DOHH2 (cell line): ENCODE data around the gene PSEN2.

Source experiments
- H3F3A ChIP-seq: fragments of 200-600 bp; sonication (generic), shearing (Covaris generic); 2 replicates; pipeline ENCODE4 v1.6.0; 2016; ENCODE audit warnings: antibody characterized with exemption, mild to moderate bottlenecking; ENCODE audit not compliant: control insufficient read depth, insufficient read depth
- H3K27ac ChIP-seq: fragments of 200-600 bp; sonication (generic); 2 replicates; pipeline ENCODE4 v1.5.1; 2014; ENCODE audit warnings: low read depth, mild to moderate bottlenecking, low read length, moderate library complexity
- H3K27me3 ChIP-seq: fragments of 200-600 bp; sonication (generic); 2 replicates; pipeline ENCODE4 v1.6.1; 2014; ENCODE audit warnings: mild to moderate bottlenecking, low read length, mixed read lengths; ENCODE audit not compliant: control insufficient read depth
- H3K36me3 ChIP-seq: fragments of 200-600 bp; sonication (generic); 2 replicates; pipeline ENCODE4 v1.6.1; 2014; ENCODE audit warnings: mild to moderate bottlenecking, low read length, moderate library complexity, mixed read lengths; ENCODE audit not compliant: control insufficient read depth
- H3K4me1 ChIP-seq: fragments of 200-600 bp; sonication (generic); 2 replicates; pipeline ENCODE4 v1.6.1; 2014; ENCODE audit warnings: mild to moderate bottlenecking, low read length, mixed read lengths; ENCODE audit not compliant: control insufficient read depth
- H3K4me2 ChIP-seq: fragments of 200-600 bp; sonication (generic); 2 replicates; pipeline ENCODE4 v1.6.0; 2014; ENCODE audit warnings: mild to moderate bottlenecking, low read length, moderate library complexity
- H3K4me3 ChIP-seq: fragments of 200-600 bp; sonication (generic); 2 replicates; pipeline ENCODE4 v1.5.1; 2014; ENCODE audit warnings: mild to moderate bottlenecking, low read length, mixed read lengths
- H3K79me2 ChIP-seq: fragments of 200-600 bp; sonication (generic); 2 replicates; pipeline ENCODE4 v1.6.1; 2014; ENCODE audit warnings: mild to moderate bottlenecking, low read length, mixed read lengths; ENCODE audit not compliant: control insufficient read depth
- H3K9me2 ChIP-seq: fragments of 200-600 bp; sonication (generic); replicated peaks from 2 replicates; pipeline ENCODE4 v1.6.1; 2014; ENCODE audit warnings: mild to moderate bottlenecking, low read length, mixed read lengths; ENCODE audit not compliant: control insufficient read depth
- H3K9me3 ChIP-seq: fragments of 200-600 bp; sonication (generic); 2 replicates; pipeline ENCODE4 v1.6.1; 2014; ENCODE audit warnings: antibody characterized with exemption, low read length, mixed read lengths; ENCODE audit not compliant: control insufficient read depth, insufficient read depth
- H4K20me1 ChIP-seq: fragments of 200-600 bp; sonication (generic); 2 replicates; pipeline ENCODE4 v1.6.0; 2014; ENCODE audit warnings: low read depth, mild to moderate bottlenecking, antibody characterized with exemption, low read length, moderate library complexity; ENCODE audit not compliant: control insufficient read depth, insufficient read depth
- EZH2phosphoT487 ChIP-seq: fragments of 200-600 bp; sonication (generic); IDR thresholded peaks from 2 replicates; pipeline ENCODE4 v1.6.1; 2017; ENCODE audit warnings: borderline replicate concordance, mild to moderate bottlenecking, antibody characterized with exemption, low read length, moderate library complexity, mixed read lengths
- TF ChIP-seq, protein P1 (sequence below): fragments of 200-600 bp; sonication (generic); IDR thresholded peaks from one replicate; pipeline ENCODE4 v1.5.1; 2014; ENCODE audit warnings: antibody characterized with exemption, mild to moderate bottlenecking, low read depth, low read length; ENCODE audit not compliant: poor library complexity, severe bottlenecking

PSEN2 gene

DNA sequence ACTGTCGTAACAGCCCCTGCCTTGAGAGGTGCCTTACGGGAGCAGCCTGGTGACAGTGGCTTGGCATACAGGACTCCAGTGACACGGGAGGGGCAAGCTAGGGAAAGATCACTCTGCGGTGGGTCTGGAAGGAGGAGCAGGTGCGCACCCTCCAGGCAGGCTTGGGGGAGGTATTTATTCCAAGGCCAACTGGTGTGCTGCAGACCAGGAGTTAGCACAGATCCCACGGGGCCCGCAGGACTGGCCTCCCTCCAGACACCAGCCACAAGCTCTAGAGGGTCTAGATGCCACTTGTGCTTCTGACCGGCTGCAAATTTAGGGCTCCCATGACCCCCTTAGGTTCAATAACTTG is 22.1 kb downstream of the PSEN2 start:
- Histone ChIP-seq H3K36me3 (no peaks in the 10 kb centered on the region), H3K9me2 (no peaks in the 10 kb centered on the region), H3K4me2 (no peak overlapping the region), H3F3A (no peaks in the 10 kb centered on the region), H3K4me3 (no peak overlapping the region), H3K27ac (no peak overlapping the region), H3K79me2 (no peaks in the 10 kb centered on the region), H4K20me1 (no peaks in the 10 kb centered on the region), H3K4me1 (peaks cover 12% of the 10 kb centered on the region), H3K9me3 (no peaks in the 10 kb centered on the region), H3K27me3 (no peaks in the 10 kb centered on the region)
- TF ChIP-seq, protein P1, sequence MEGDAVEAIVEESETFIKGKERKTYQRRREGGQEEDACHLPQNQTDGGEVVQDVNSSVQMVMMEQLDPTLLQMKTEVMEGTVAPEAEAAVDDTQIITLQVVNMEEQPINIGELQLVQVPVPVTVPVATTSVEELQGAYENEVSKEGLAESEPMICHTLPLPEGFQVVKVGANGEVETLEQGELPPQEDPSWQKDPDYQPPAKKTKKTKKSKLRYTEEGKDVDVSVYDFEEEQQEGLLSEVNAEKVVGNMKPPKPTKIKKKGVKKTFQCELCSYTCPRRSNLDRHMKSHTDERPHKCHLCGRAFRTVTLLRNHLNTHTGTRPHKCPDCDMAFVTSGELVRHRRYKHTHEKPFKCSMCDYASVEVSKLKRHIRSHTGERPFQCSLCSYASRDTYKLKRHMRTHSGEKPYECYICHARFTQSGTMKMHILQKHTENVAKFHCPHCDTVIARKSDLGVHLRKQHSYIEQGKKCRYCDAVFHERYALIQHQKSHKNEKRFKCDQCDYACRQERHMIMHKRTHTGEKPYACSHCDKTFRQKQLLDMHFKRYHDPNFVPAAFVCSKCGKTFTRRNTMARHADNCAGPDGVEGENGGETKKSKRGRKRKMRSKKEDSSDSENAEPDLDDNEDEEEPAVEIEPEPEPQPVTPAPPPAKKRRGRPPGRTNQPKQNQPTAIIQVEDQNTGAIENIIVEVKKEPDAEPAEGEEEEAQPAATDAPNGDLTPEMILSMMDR, result no peak
- TF ChIP-seq EZH2phosphoT487, result no peak

DNA sequence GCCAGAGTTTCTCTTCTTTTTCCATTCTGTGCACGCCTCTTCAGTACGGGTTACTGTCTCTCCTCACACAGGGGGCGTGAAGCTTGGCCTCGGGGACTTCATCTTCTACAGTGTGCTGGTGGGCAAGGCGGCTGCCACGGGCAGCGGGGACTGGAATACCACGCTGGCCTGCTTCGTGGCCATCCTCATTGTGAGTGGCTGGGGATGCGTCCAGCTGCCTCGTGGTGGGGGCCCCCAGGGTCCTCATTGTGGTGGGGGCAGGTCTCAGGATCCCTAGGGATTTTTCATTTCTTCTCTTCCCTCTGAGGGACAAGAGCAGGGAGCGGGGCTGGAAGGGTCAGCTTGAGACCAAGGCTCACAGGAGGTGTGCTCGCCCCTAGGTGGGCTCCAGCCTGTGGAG is 23.5 kb downstream of the PSEN2 start:
- Histone ChIP-seq H3K4me2 (no peak overlapping the region), H3K9me3 (no peaks in the 10 kb centered on the region), H3K27ac (no peak overlapping the region), H3K4me1 (peaks cover 12% of the 10 kb centered on the region), H3K4me3 (no peak overlapping the region), H3K9me2 (no peaks in the 10 kb centered on the region), H3F3A (no peaks in the 10 kb centered on the region), H3K27me3 (no peaks in the 10 kb centered on the region), H4K20me1 (no peaks in the 10 kb centered on the region), H3K36me3 (no peaks in the 10 kb centered on the region), H3K79me2 (no peaks in the 10 kb centered on the region)
- TF ChIP-seq, protein P1, result no peak
- no peak for TF ChIP-seq EZH2phosphoT487

DNA sequence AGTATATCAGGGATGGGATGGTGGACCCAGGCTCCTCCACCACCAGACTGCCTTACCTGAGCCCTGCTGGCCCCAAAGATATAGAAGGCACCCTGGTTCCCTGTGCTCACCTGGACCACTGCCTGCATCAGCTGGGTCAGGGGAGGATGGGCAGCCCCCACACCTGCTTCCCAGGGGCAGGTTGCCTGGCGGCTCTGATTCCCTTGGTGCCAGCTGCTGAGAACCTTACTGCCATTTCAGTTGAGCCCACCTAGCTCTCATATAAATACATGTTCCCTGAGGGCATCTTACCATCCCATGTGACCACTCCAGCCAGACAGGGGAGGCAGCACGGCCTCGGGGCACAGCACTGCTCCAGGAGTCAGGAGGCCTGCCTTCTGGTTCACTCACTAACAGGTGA is 24.4 kb downstream of the PSEN2 start:
- Histone ChIP-seq H3K9me2 (no peaks in the 10 kb centered on the region), H3K4me3 (no peak overlapping the region), H4K20me1 (no peaks in the 10 kb centered on the region), H3K9me3 (no peaks in the 10 kb centered on the region), H3K36me3 (no peaks in the 10 kb centered on the region), H3K27me3 (no peaks in the 10 kb centered on the region), H3K4me2 (no peak overlapping the region), H3F3A (no peaks in the 10 kb centered on the region), H3K27ac (no peak overlapping the region), H3K79me2 (no peaks in the 10 kb centered on the region), H3K4me1 (peaks cover 12% of the 10 kb centered on the region)
- no peak for TF ChIP-seq EZH2phosphoT487
- TF ChIP-seq, protein P1, result no peak

DNA sequence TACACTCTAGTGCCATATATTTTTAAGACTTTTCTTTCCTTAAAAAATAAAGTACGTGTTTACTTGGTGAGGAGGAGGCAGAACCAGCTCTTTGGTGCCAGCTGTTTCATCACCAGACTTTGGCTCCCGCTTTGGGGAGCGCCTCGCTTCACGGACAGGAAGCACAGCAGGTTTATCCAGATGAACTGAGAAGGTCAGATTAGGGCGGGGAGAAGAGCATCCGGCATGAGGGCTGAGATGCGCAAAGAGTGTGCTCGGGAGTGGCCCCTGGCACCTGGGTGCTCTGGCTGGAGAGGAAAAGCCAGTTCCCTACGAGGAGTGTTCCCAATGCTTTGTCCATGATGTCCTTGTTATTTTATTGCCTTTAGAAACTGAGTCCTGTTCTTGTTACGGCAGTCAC is 25.2 kb downstream of the PSEN2 start:
- no peaks in the 10 kb centered on the region for H3K36me3 ChIP-seq

More for the DNA sequence above, 25.2 kb downstream of the PSEN2 start:
- TF ChIP-seq, protein P1, result no peak
- TF ChIP-seq EZH2phosphoT487, result no peak
- H3K27ac ChIP-seq, result no peak overlapping the region
- no peaks in the 10 kb centered on the region for H3K9me2 ChIP-seq
- H3K4me2 ChIP-seq, result no peak overlapping the region
- H4K20me1 ChIP-seq, result no peaks in the 10 kb centered on the region
- no peaks in the 10 kb centered on the region for H3F3A ChIP-seq
- H3K79me2 ChIP-seq, result no peaks in the 10 kb centered on the region
- peaks cover 12% of the 10 kb centered on the region for H3K4me1 ChIP-seq
- H3K9me3 ChIP-seq, result no peaks in the 10 kb centered on the region
- no peaks in the 10 kb centered on the region for H3K27me3 ChIP-seq
- no peak overlapping the region for H3K4me3 ChIP-seq
